ENCODE results near the gene IQCE. TPM values are rescaled to one million over a fixed set of nuclear protein-coding genes. Genes with fewer than 3 reads are reported as not detected.

Gene IQCE
- total and polyA plus RNA-seq, 2 experiments from 2014 or later: 18.0 to 41.4 TPM

- TF ChIP-seq CTCF (IDR thresholded peaks at IDR 0.05; ENCODE audit: low read depth, low read length): no peak
- Histone ChIP-seq H3K4me3 (no peak overlapping the region), H3K9me3 (ENCODE audit: low read depth) (no peaks in the 10 kb centered on the region), H3K36me3 (peaks cover 23% of the 10 kb centered on the region), H3K27ac (no peak overlapping the region), H3K4me1 (ENCODE audit: low read depth) (no peaks in the 10 kb centered on the region), H3K27me3 (no peaks in the 10 kb centered on the region)
- DNase-seq (ENCODE audit: low read depth in 1 of 2, low spot score in 1 of 2): no peak
Observed at GRCh38 chr7:2657208-2657607, 98.4 kb downstream of the IQCE start.

- Histone ChIP-seq H3K36me3 (peaks cover 22% of the 10 kb centered on the region), H3K4me3 (no peak overlapping the region), H3K4me1 (ENCODE audit: low read depth) (no peaks in the 10 kb centered on the region), H3K9me3 (ENCODE audit: low read depth) (no peaks in the 10 kb centered on the region), H3K27me3 (no peaks in the 10 kb centered on the region), H3K27ac (no peak overlapping the region)
- no peak for DNase-seq (ENCODE audit: low read depth in 1 of 2, low spot score in 1 of 2)
- TF ChIP-seq CTCF (IDR thresholded peaks at IDR 0.05; ENCODE audit: low read depth, low read length): no peak
Observed at GRCh38 chr7:2657920-2658671, 99.3 kb downstream of the IQCE start.

GRCh38 chr7:2658941-2659340 is 100.2 kb downstream of the IQCE start:
- Histone ChIP-seq H3K4me1 (ENCODE audit: low read depth) (no peaks in the 10 kb centered on the region), H3K4me3 (no peak overlapping the region), H3K9me3 (ENCODE audit: low read depth) (no peaks in the 10 kb centered on the region), H3K36me3 (peaks cover 14% of the 10 kb centered on the region), H3K27me3 (no peaks in the 10 kb centered on the region), H3K27ac (no peak overlapping the region)
- no peak for DNase-seq (ENCODE audit: low read depth in 1 of 2, low spot score in 1 of 2)
- no peak for TF ChIP-seq CTCF (IDR thresholded peaks at IDR 0.05; ENCODE audit: low read depth, low read length)

- Histone ChIP-seq H3K4me1 (ENCODE audit: low read depth) (no peaks in the 10 kb centered on the region), H3K36me3 (peaks cover 13% of the 10 kb centered on the region), H3K9me3 (ENCODE audit: low read depth) (no peaks in the 10 kb centered on the region), H3K27me3 (no peaks in the 10 kb centered on the region), H3K27ac (no peak overlapping the region), H3K4me3 (no peak overlapping the region)
- no peak for TF ChIP-seq CTCF (IDR thresholded peaks at IDR 0.05; ENCODE audit: low read depth, low read length)
- no peak for DNase-seq (ENCODE audit: low read depth in 1 of 2, low spot score in 1 of 2)
Observed at GRCh38 chr7:2659556-2660358, 101.0 kb downstream of the IQCE start.

- TF ChIP-seq CTCF (IDR thresholded peaks at IDR 0.05; ENCODE audit: low read depth, low read length): peak; percentile 45
- Histone ChIP-seq H3K27ac (no peak overlapping the region), H3K4me3 (no peak overlapping the region), H3K9me3 (ENCODE audit: low read depth) (no peaks in the 10 kb centered on the region), H3K27me3 (no peaks in the 10 kb centered on the region), H3K36me3 (peaks cover 13% of the 10 kb centered on the region), H3K4me1 (ENCODE audit: low read depth) (no peaks in the 10 kb centered on the region)
- DNase-seq (ENCODE audit: low read depth in 1 of 2, low spot score in 1 of 2): no peak
Observed at GRCh38 chr7:2660359-2661095, 101.7 kb downstream of the IQCE start.

All from cardiac muscle cell (in vitro differentiated cells and primary cell).